Choroid plexus epithelial cell (primary cell): ENCODE results near the gene HOXC13.

ENCODE experiments used
- DNase-seq: peaks from one replicate; pipeline ENCODE4 v3.0.0-alpha.2; 2010; ENCODE audit warnings: low read depth
- H3K4me3 ChIP-seq: 2 replicates; pipeline ENCODE4 v1.5.1; 2011; ENCODE audit warnings: low read depth, mild to moderate bottlenecking, control low read depth, low read length, moderate library complexity
- CTCF ChIP-seq: conservative IDR thresholded peaks from 2 replicates; pipeline ENCODE4 v1.5.1; 2011; ENCODE audit warnings: low read depth, mild to moderate bottlenecking, control low read depth, inconsistent platforms, low read length, moderate library complexity

Gene HOXC13

GRCh38 chr12:53972722-53973235 is 34.1 kb downstream of the HOXC13 start, which contains the start of gene HOXC11:
Gene HOXC11 (plus strand): TSS chr12:53973126. CDS start chr12:53973242, 116 bp downstream.
- no peak for TF ChIP-seq CTCF
- no peak within 1 kb of the TSS for H3K4me3 ChIP-seq
- no peak for DNase-seq

- H3K4me3 ChIP-seq, result no peak overlapping the region
- TF ChIP-seq CTCF, result no peak
- DNase-seq, result no peak
These were observed 34.8 kb downstream of the HOXC13 start for GRCh38 chr12:53973236-53974042.

- DNase-seq, result no peak
- H3K4me3 ChIP-seq, result no peak within 1 kb of the TSS
- TF ChIP-seq CTCF, result no peak
These were observed 35.7 kb downstream of the HOXC13 start, which contains the start of gene HOTAIR for GRCh38 chr12:53974084-53975063. Gene HOTAIR (minus strand): TSS chr12:53974954.

GRCh38 chr12:53975064-53975471 is 36.4 kb downstream of the HOXC13 start:
- TF ChIP-seq CTCF, result no peak
- DNase-seq, result no peak
- no peak overlapping the region for H3K4me3 ChIP-seq

GRCh38 chr12:53975479-53976152 is 37.0 kb downstream of the HOXC13 start:
- no peak overlapping the region for H3K4me3 ChIP-seq
- TF ChIP-seq CTCF, result no peak
- DNase-seq, result no peak

- no peak for TF ChIP-seq CTCF
- H3K4me3 ChIP-seq, result no peak overlapping the region
- no peak for DNase-seq
These were observed 37.7 kb downstream of the HOXC13 start for GRCh38 chr12:53976172-53976822.
